IMR-90 (cell line): ENCODE data around the gene GLI1. TPM values are rescaled to one million over a fixed set of nuclear protein-coding genes. Genes with fewer than 3 reads are reported as not detected.
A peak's percentile ranks its signal among the peaks of the same experiment; 100 is the strongest.

Experiments
- ATAC-seq: fragments of 200-7000 bp; cut with Tn5 transposase; 2 replicates; pipeline ENCODE4 v1.9.1; 2020; ENCODE audit warnings: low read depth, mild to moderate bottlenecking, moderate library complexity
- BruUV-seq: library from RNA; stranded (reverse); fragments of 400-500 nt; replicated peaks from 2 replicates; lab custom pipeline; 2021; lab: Mats Ljungman, UMichigan
- CTCF ChIA-PET: fragments of 300-600 bp; formaldehyde crosslinking; extraction: SDS; loops from one replicate; lab custom pipeline; 2021; ENCODE audit warnings: antibody characterized with exemption; lab: Yijun Ruan, JAX
- POLR2A ChIA-PET: fragments of 300-600 bp; sonication (Branson Sonifier 250); formaldehyde crosslinking; loops from one replicate; lab custom pipeline; 2022; ENCODE audit warnings: antibody characterized with exemption; ENCODE audit not compliant: unreplicated experiment; lab: Charles Lee
- DNase-seq: peaks from one replicate; pipeline ENCODE4 v3.0.0; 2013
- H2AFZ ChIP-seq: replicated peaks from 2 replicates; pipeline ENCODE3; 2013; ENCODE audit warnings: low read length, mild to moderate bottlenecking; ENCODE audit not compliant: poor library complexity
- H2AK5ac ChIP-seq: 2 replicates; pipeline ENCODE4 v1.6.1; 2013; ENCODE audit warnings: low read depth, low read length, inconsistent platforms
- H2AK9ac ChIP-seq: replicated peaks from 2 replicates; pipeline ENCODE3; 2013; ENCODE audit warnings: mild to moderate bottlenecking, low read depth, low read length, moderate library complexity; ENCODE audit not compliant: poor library complexity
- H2BK120ac ChIP-seq: 2 replicates; pipeline ENCODE4 v1.6.1; 2013; ENCODE audit warnings: low read depth, low read length, inconsistent platforms
- H2BK15ac ChIP-seq: 3 replicates; pipeline ENCODE4 v1.6.1; 2013; ENCODE audit warnings: low read depth, low read length, inconsistent platforms
- H2BK20ac ChIP-seq: 2 replicates; pipeline ENCODE4 v1.6.1; 2013; ENCODE audit warnings: low read depth, mild to moderate bottlenecking, inconsistent platforms, low read length, moderate library complexity
- H2BK5ac ChIP-seq: 2 replicates; pipeline ENCODE4 v1.6.1; 2013; ENCODE audit warnings: mild to moderate bottlenecking, low read depth, low read length, inconsistent platforms; ENCODE audit not compliant: poor library complexity, severe bottlenecking
- H3K14ac ChIP-seq: replicated peaks from 2 replicates; pipeline ENCODE4 v1.6.1; 2013; ENCODE audit warnings: low read depth, low read length, inconsistent platforms
- H3K18ac ChIP-seq: 2 replicates; pipeline ENCODE4 v1.6.1; 2013; ENCODE audit warnings: low read depth, low read length, control low read depth
- H3K23ac ChIP-seq: 2 replicates; pipeline ENCODE4 v1.6.1; 2013; ENCODE audit warnings: low read depth, low read length, inconsistent platforms
- H3K27ac ChIP-seq: 2 replicates; pipeline ENCODE4 v1.5.1; 2013; ENCODE audit warnings: mild to moderate bottlenecking, control low read depth, low read length; ENCODE audit not compliant: insufficient read depth
- H3K27me3 ChIP-seq: 2 replicates; pipeline ENCODE4 v1.6.1; 2013; ENCODE audit warnings: low read length; ENCODE audit not compliant: control insufficient read depth, insufficient read depth
- H3K36me3 ChIP-seq: 2 replicates; pipeline ENCODE4 v1.6.1; 2013; ENCODE audit warnings: low read length, mixed read lengths; ENCODE audit not compliant: control insufficient read depth, insufficient read depth
- H3K4ac ChIP-seq: 2 replicates; pipeline ENCODE4 v1.6.1; 2013; ENCODE audit warnings: low read depth, low read length, inconsistent platforms
- H3K4me1 ChIP-seq: 2 replicates; pipeline ENCODE4 v1.6.1; 2013; ENCODE audit warnings: low read length, mixed read lengths; ENCODE audit not compliant: control insufficient read depth, insufficient read depth
- H3K4me2 ChIP-seq: 2 replicates; pipeline ENCODE4 v1.6.1; 2013; ENCODE audit warnings: low read depth, mild to moderate bottlenecking, control low read depth, low read length, moderate library complexity
- H3K4me3 ChIP-seq: 2 replicates; pipeline ENCODE4 v1.5.1; 2013; ENCODE audit warnings: low read depth, mild to moderate bottlenecking, control low read depth, low read length, moderate library complexity; ENCODE audit not compliant: insufficient read depth
- H3K56ac ChIP-seq: 2 replicates; pipeline ENCODE4 v1.6.1; 2013; ENCODE audit warnings: low read length, inconsistent platforms; ENCODE audit not compliant: insufficient read depth; ENCODE audit errors: extremely low read depth
- H3K79me1 ChIP-seq, 2 experiments: 2 replicates each; pipeline ENCODE4 v1.6.1; 2013; ENCODE audit warnings: low read length in 2 of 2, inconsistent platforms in 1 of 2, low read depth in 1 of 2
- H3K9ac ChIP-seq: 2 replicates; pipeline ENCODE4 v1.6.1; 2013; ENCODE audit warnings: low read depth, low read length, control low read depth
- H3K9me1 ChIP-seq: 2 replicates; pipeline ENCODE4 v1.6.1; 2013; ENCODE audit warnings: low read length, inconsistent platforms; ENCODE audit not compliant: insufficient read depth
- H3K9me3 ChIP-seq: 2 replicates; pipeline ENCODE4 v1.6.1; 2013; ENCODE audit warnings: low read length; ENCODE audit not compliant: control insufficient read depth, insufficient read depth
- H4K20me1 ChIP-seq: 2 replicates; pipeline ENCODE4 v1.6.1; 2013; ENCODE audit warnings: low read length, inconsistent platforms; ENCODE audit not compliant: insufficient read depth
- H4K5ac ChIP-seq: 2 replicates; pipeline ENCODE4 v1.6.1; 2013; ENCODE audit warnings: mild to moderate bottlenecking, low read depth, low read length, control low read depth
- H4K8ac ChIP-seq, 2 experiments: 2 replicates each; pipeline ENCODE4 v1.6.1; 2013; ENCODE audit warnings: low read depth in 2 of 2, low read length in 2 of 2, control low read depth in 1 of 2, inconsistent platforms in 1 of 2
- H4K91ac ChIP-seq: 2 replicates; pipeline ENCODE4 v1.6.1; 2013; ENCODE audit warnings: low read depth, low read length, inconsistent platforms; ENCODE audit not compliant: insufficient read depth
- CEBPB ChIP-seq: IDR thresholded peaks from 2 replicates; pipeline ENCODE4 v1.6.1; 2012; ENCODE audit warnings: low read depth, low read length, improper control_type of control experiment
- RFX5 ChIP-seq: IDR thresholded peaks from 2 replicates; pipeline ENCODE4 v1.8.0; 2012; ENCODE audit warnings: low read depth, mild to moderate bottlenecking, low read length, moderate library complexity
- WGBS, 2 experiments: methylation state at CpG; one replicate each; pipeline versions ENCODE4 v1.1.5 to v1.1.7; 2013; ENCODE audit warnings: missing lambda C conversion rate in 2 of 2; ENCODE audit not compliant: insufficient read length in 1 of 2; ENCODE audit errors: extremely low coverage in 2 of 2; 5-methylcytosine and 5-hydroxymethylcytosine counted together
- dilution Hi-C: fragments of 300-500 bp; cut with HindIII; formaldehyde crosslinking; loops from one replicate; pipeline ENCODE4 v1.14.3; 2018; ENCODE audit warnings: low sequenced_read_pairs; ENCODE audit not compliant: unreplicated experiment
- in situ Hi-C: fragments of 300-500 bp; cut with MboI; formaldehyde crosslinking; loops from 3 replicates; pipeline ENCODE4 v1.14.3; 2019; ENCODE audit warnings: low sequenced_read_pairs, inconsistent platforms, mixed read lengths
- intact Hi-C: fragments of 100-400 bp; cut with micrococcal nuclease; formaldehyde crosslinking; loops from 2 replicates; pipeline ENCODE4 v1.10.0; 2022
- polyA plus RNA-seq, 3 experiments: library from polyadenylated mRNA; depleted of rRNA; stranded (reverse); fragments of >200 nt; gene quantifications; 2 replicates each; pipeline ENCODE4 v1.2.3, GENCODE V29; 2012; ENCODE audit warnings: low replicate concordance in 1 of 3
- total RNA-seq: library from RNA; depleted of rRNA; stranded (reverse); fragments of >200 nt; gene quantifications from 2 replicates; pipeline ENCODE4 v1.2.3, GENCODE V29; 2012

The GLI1 gene
- total and polyA plus RNA-seq, 2 of the 4 experiments (the other 2 are of a cell fraction): 1.3 to 3.8 TPM

DNA sequence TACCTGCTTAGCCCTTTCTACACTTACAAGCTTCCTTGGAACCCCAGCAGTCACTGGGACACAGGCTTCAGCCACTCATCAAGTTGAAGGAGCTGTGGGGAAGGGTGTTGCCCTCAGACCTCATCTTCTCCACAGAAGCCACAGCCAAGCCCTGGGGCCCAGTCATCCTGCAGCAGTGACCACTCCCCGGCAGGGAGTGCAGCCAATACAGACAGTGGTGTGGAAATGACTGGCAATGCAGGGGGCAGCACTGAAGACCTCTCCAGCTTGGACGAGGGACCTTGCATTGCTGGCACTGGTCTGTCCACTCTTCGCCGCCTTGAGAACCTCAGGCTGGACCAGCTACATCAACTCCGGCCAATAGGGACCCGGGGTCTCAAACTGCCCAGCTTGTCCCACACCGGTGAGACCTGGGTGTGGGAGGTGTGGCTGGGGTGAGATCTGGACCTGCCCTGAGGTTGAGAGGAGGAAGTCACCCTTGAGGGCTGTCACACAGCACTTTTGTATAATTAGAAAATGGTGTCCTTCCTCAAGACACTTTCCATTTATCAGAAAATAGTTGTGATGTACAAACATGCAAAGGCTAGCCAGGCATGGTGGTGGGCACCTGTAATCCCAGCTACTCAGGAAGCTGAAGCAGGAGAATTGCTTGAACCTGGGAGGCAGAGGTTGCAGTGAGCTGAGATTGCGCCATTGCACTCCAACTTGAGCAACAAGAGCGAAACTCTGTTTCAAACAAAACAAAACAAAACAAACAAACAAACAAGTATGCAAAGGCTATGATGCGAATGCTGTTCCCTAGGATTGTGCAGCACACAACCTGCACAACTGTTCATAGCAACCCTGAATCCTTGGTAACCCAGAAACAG lies 9.9 kb downstream of the GLI1 start:
- Histone ChIP-seq H3K4ac (no peak overlapping the region), H3K18ac (no peak overlapping the region), H3K23ac (no peak overlapping the region), H3K36me3 (no peaks in the 10 kb centered on the region), H2BK120ac (no peak overlapping the region), H3K56ac (no peak overlapping the region), H2BK20ac (no peak overlapping the region), H2BK5ac (no peak overlapping the region), H4K8ac (no peak overlapping the region), H2AFZ (no peak overlapping the region), H3K9me3 (no peaks in the 10 kb centered on the region; the same call in 1 of the 2 replicates), H4K20me1 (no peaks in the 10 kb centered on the region), H2AK5ac (no peak overlapping the region), H3K4me1 (no peaks in the 10 kb centered on the region), H3K27me3 (peaks cover 33% of the 10 kb centered on the region), H3K9ac (no peak overlapping the region), H3K9me1 (peaks cover 6% of the 10 kb centered on the region; the same call in 1 of the 2 replicates), H3K14ac (no peak overlapping the region), H2AK9ac (no peak overlapping the region), H2BK15ac (no peak overlapping the region), H3K79me1 (no peaks in the 10 kb centered on the region), H3K4me3 (no peak overlapping the region), H3K27ac (no peak overlapping the region), H4K91ac (no peak overlapping the region), H3K4me2 (no peak overlapping the region), H4K5ac (no peak overlapping the region)
- DNase-seq (no peak), ATAC-seq (no peak)
- in situ Hi-C loops: no loop called here
- intact Hi-C loops: no loop called here
- no TSS peak for BruUV-seq
- dilution Hi-C loops: no loop called here
- ChIA-PET CTCF (interaction anchor here (0.6 kb wide), 1 partner anchor 11 kb away, joined by 3 read pairs; no protein-coding TSS in a partner anchor), POLR2A (no interaction called here)
- TF ChIP-seq RFX5: no peak
- TF ChIP-seq CEBPB: 0 out of 2 replicates have a peak, but pooled peaks have one; percentile 3
- WGBS, 2 experiments: 52% methylated on average over 2 of the region's 10 CpGs; no CpG with 5 or more reads in 1 of the 2 experiments
